CD8-positive, alpha-beta memory T cell (primary cell): ENCODE measurements around the gene OTX1. TPM values are rescaled to one million over a fixed set of nuclear protein-coding genes. Genes with fewer than 3 reads are reported as not detected.

Experiments
- CTCF ChIA-PET: fragments of 350-600 bp; sonication (Branson Sonifier 250); formaldehyde crosslinking; loops from one replicate; lab custom pipeline; 2021; ENCODE audit warnings: antibody characterized with exemption; lab: Charles Lee
- POLR2A ChIA-PET: fragments of 350-600 bp; sonication (Branson Sonifier 250); formaldehyde crosslinking; loops from one replicate; lab custom pipeline; 2021; ENCODE audit warnings: antibody characterized with exemption; lab: Charles Lee
- DNase-seq, 5 donors: peaks; one replicate each; pipeline versions ENCODE4 v3.0.0 to v3.0.0-alpha.2; 2020 to 2022; ENCODE audit warnings: mixed read lengths in 1 of 5
- H3K27ac ChIP-seq: one replicate; pipeline ENCODE4 v1.7.0; 2013; ENCODE audit warnings: low read depth, mild to moderate bottlenecking, low read length, moderate library complexity
- H3K27me3 ChIP-seq: 2 replicates; pipeline ENCODE4 v1.7.0; 2013; ENCODE audit warnings: low read length, mild to moderate bottlenecking; ENCODE audit not compliant: insufficient read depth, poor library complexity, severe bottlenecking
- H3K36me3 ChIP-seq: 2 replicates; pipeline ENCODE4 v1.7.0; 2013; ENCODE audit warnings: mild to moderate bottlenecking, low read length, moderate library complexity; ENCODE audit not compliant: insufficient read depth
- H3K4me1 ChIP-seq: 2 replicates; pipeline ENCODE4 v1.7.0; 2013; ENCODE audit warnings: mild to moderate bottlenecking, low read length, moderate library complexity; ENCODE audit not compliant: insufficient read depth
- H3K4me3 ChIP-seq: 2 replicates; pipeline ENCODE4 v1.7.0; 2013; ENCODE audit warnings: mild to moderate bottlenecking, low read length
- H3K9me3 ChIP-seq: 2 replicates; pipeline ENCODE4 v1.7.0; 2013; ENCODE audit warnings: mild to moderate bottlenecking, low read length
- H3K27ac Mint-ChIP-seq, 8 donors: one replicate each; pipeline ENCODE4 v1.8.0; 2020 to 2021; ENCODE audit warnings: mixed read lengths in 8 of 8, mild to moderate bottlenecking in 6 of 8, inconsistent platforms in 3 of 8, moderate library complexity in 3 of 8
- H3K27me3 Mint-ChIP-seq, 2 donors: one replicate each; pipeline ENCODE4 v1.8.0; 2020 to 2021; ENCODE audit warnings: mixed read lengths in 2 of 2, mild to moderate bottlenecking in 1 of 2, moderate library complexity in 1 of 2
- H3K36me3 Mint-ChIP-seq, 3 donors: one replicate each; pipeline ENCODE4 v1.8.0; 2020 to 2021; ENCODE audit warnings: mixed read lengths in 3 of 3, inconsistent platforms in 1 of 3, mild to moderate bottlenecking in 1 of 3
- H3K4me1 Mint-ChIP-seq, 3 donors: one replicate each; pipeline ENCODE4 v1.8.0; 2020 to 2021; ENCODE audit warnings: mixed read lengths in 3 of 3, inconsistent platforms in 1 of 3, mild to moderate bottlenecking in 1 of 3
- H3K4me3 Mint-ChIP-seq, 7 donors: one replicate each; pipeline ENCODE4 v1.8.0; 2020 to 2021; ENCODE audit warnings: mixed read lengths in 7 of 7, mild to moderate bottlenecking in 6 of 7, moderate library complexity in 4 of 7, inconsistent platforms in 2 of 7
- H3K9me3 Mint-ChIP-seq, 5 donors: one replicate each; pipeline ENCODE4 v1.8.0; 2020 to 2022; ENCODE audit warnings: mixed read lengths in 5 of 5, mild to moderate bottlenecking in 3 of 5, moderate library complexity in 2 of 5, inconsistent platforms in 1 of 5
- polyA plus RNA-seq: library from polyadenylated mRNA; unstranded; fragments of 300-500 nt; fragmentation: Illumina TruSeq; gene quantifications from one replicate; pipeline ENCODE4 v1.2.3, GENCODE V29; 2021
- total RNA-seq, 2 experiments: library from RNA; stranded (reverse); gene quantifications; one replicate each; pipeline ENCODE4 v1.2.3, GENCODE V29; 2021

OTX1 gene
- total RNA-seq (not detected), polyA plus RNA-seq (not detected)

GRCh38 chr2:63050334-63051041 lies at the start of gene OTX1:
Gene OTX1, plus strand, starts transcription at chr2:63050830. Its CDS starts 2,161 bp downstream, at chr2:63052991.
- Histone ChIP-seq H3K27me3 (peaks cover 47% of the 10 kb centered on the region), H3K4me3 (peak within 1 kb of the TSS; percentile 66), H3K9me3 (no peaks in the 10 kb centered on the region), H3K36me3 (no peaks in the 10 kb centered on the region), H3K4me1 (peaks cover 32% of the 10 kb centered on the region), H3K27ac (peak within 1 kb of the TSS; percentile 57)
- H3K4me3 Mint-ChIP-seq: peak within 1 kb of the TSS; percentile 83 to 92 (median 89)
- peaks cover 52 to 79% (median 58%) of the 10 kb centered on the region in 3 donors for H3K4me1 Mint-ChIP-seq
- H3K36me3 Mint-ChIP-seq: peaks cover 7 to 14% (median 7%) of the 10 kb centered on the region in 3 donors
- ChIA-PET POLR2A (no interaction called here), CTCF (no interaction called here)
- peak within 1 kb of the TSS in 3 of 8 donors; percentile 36 to 66 (median 53) for H3K27ac Mint-ChIP-seq
- peaks cover 0 to 4% (median 2%) of the 10 kb centered on the region in 5 donors for H3K9me3 Mint-ChIP-seq
- peaks cover 71 to 86% of the 10 kb centered on the region in 2 donors for H3K27me3 Mint-ChIP-seq
- DNase-seq: peak in 3 of 5 donors; percentile 36 to 67 (median 36)

DNA sequence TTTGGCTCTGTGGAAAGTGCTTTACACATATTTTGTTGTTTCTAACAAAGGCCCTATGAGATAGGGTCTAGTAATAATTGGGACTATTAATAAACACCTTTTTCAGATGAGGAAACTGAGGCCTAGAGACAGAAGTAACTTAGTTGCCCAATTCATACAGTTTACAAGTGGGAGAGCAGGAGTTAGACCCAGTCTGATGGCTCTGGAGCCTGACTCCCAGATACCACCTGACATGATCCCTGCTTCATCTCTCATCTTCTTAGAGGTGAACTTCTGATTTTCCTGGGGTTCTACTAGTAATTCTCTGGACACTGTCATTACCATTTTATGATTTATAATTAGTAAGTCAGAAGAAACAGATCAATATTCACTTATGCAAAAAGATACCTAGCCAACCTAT lies 49.1 kb upstream of the OTX1 start:
- H3K9me3 Mint-ChIP-seq: no peaks in the 10 kb centered on the region
- no peak overlapping the region for H3K4me3 Mint-ChIP-seq
- no peak overlapping the region for H3K27ac Mint-ChIP-seq
- H3K36me3 ChIP-seq: no peaks in the 10 kb centered on the region
- no peaks in the 10 kb centered on the region for H3K27me3 ChIP-seq
- no peaks in the 10 kb centered on the region for H3K9me3 ChIP-seq
- POLR2A ChIA-PET: no interaction called here
- no peak overlapping the region for H3K4me3 ChIP-seq
- CTCF ChIA-PET: no interaction called here
- peaks cover 20 to 29% (median 24%) of the 10 kb centered on the region in 3 donors for H3K36me3 Mint-ChIP-seq
- H3K4me1 Mint-ChIP-seq: no peaks in the 10 kb centered on the region
- no peaks in the 10 kb centered on the region for H3K27me3 Mint-ChIP-seq
- H3K4me1 ChIP-seq: no peaks in the 10 kb centered on the region
- no peak overlapping the region for H3K27ac ChIP-seq
- DNase-seq: no peak

DNA sequence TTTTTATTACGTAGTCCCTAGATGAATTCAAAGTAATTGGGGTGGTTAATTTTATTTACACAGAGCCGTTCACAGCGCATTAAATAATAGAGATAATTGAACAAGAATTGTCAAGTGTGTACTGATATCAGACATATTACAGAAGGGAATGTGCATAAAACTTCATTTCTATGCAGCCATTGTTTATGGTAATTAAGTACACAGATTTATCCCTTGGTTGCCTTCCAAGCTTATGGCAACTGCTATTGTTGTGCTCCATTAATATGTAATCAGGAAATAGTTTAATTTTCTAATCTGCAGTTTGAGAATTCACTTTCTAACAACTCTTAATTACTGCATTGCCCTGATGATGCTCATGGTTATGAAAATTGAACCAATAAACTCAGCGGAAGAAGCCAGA lies 47.3 kb upstream of the OTX1 start:
- CTCF ChIA-PET: no interaction called here
- Mint-ChIP-seq H3K27me3 (no peaks in the 10 kb centered on the region), H3K36me3 (peaks cover 15 to 22% (median 17%) of the 10 kb centered on the region in 3 donors), H3K27ac (no peak overlapping the region), H3K4me3 (no peak overlapping the region), H3K4me1 (no peaks in the 10 kb centered on the region), H3K9me3 (no peaks in the 10 kb centered on the region)
- POLR2A ChIA-PET: no interaction called here
- no peaks in the 10 kb centered on the region for H3K9me3 ChIP-seq
- no peak for DNase-seq
- H3K36me3 ChIP-seq: no peaks in the 10 kb centered on the region
- H3K4me1 ChIP-seq: no peaks in the 10 kb centered on the region
- no peak overlapping the region for H3K27ac ChIP-seq
- no peak overlapping the region for H3K4me3 ChIP-seq
- H3K27me3 ChIP-seq: no peaks in the 10 kb centered on the region

- no peak overlapping the region for H3K4me3 ChIP-seq
- no peaks in the 10 kb centered on the region for H3K36me3 ChIP-seq
- H3K4me1 ChIP-seq: no peaks in the 10 kb centered on the region
- no peaks in the 10 kb centered on the region for H3K9me3 ChIP-seq
- Mint-ChIP-seq H3K4me1 (no peaks in the 10 kb centered on the region), H3K4me3 (no peak overlapping the region), H3K27me3 (no peaks in the 10 kb centered on the region), H3K36me3 (peaks cover 8 to 15% (median 8%) of the 10 kb centered on the region in 3 donors), H3K9me3 (no peaks in the 10 kb centered on the region), H3K27ac (no peak overlapping the region)
- ChIA-PET POLR2A (no interaction called here), CTCF (no interaction called here)
- H3K27ac ChIP-seq: no peak overlapping the region
- no peaks in the 10 kb centered on the region for H3K27me3 ChIP-seq
- DNase-seq: no peak
Observed at GRCh38 chr2:63007813-63008458, 42.7 kb upstream of the OTX1 start.

DNA sequence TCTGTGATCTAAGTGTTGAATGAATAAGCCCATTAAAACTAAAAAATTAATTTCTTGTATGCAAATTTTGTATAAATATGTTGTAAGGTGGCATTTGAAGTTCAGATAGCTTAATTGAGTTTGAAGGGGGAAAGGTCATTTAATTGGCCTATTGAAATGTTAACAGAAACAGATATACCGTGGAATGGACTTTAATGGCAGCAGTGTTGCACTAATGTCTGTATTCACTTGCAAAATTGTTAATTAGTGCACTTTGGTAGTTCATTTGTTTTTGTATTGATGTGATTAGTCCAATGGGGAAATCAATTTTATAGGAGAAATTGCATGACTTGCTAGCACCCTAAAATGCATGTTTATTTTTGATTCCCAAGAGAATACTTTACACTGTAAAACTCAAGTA lies 41.8 kb upstream of the OTX1 start:
- POLR2A ChIA-PET: no interaction called here
- DNase-seq: no peak
- Histone ChIP-seq H3K27ac (no peak overlapping the region), H3K27me3 (no peaks in the 10 kb centered on the region), H3K36me3 (no peaks in the 10 kb centered on the region), H3K9me3 (no peaks in the 10 kb centered on the region), H3K4me3 (no peak overlapping the region), H3K4me1 (no peaks in the 10 kb centered on the region)
- Mint-ChIP-seq H3K4me1 (no peaks in the 10 kb centered on the region), H3K27me3 (no peaks in the 10 kb centered on the region), H3K9me3 (no peaks in the 10 kb centered on the region), H3K27ac (no peak overlapping the region), H3K4me3 (no peak overlapping the region), H3K36me3 (peaks cover 15 to 18% (median 16%) of the 10 kb centered on the region in 3 donors)
- CTCF ChIA-PET: no interaction called here

DNA sequence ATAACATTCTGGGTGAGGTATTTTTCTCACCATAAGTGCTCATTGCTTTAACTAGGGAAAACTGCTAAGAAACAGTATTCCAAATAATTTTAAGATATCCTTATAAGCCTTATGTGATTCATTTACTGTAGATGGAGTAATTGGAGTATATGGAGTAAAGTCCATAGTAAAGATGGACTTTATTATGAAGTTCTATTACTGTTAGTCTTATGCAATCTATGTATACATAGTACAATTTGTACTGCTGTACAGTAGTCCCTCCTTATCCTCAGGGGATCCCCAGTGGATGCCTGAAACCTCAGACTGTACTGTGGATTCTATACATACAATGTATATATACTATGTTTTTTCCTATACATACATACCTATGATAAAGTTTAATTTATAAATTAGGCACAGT lies 41.1 kb upstream of the OTX1 start:
- no peaks in the 10 kb centered on the region for H3K9me3 Mint-ChIP-seq
- H3K27me3 Mint-ChIP-seq: no peaks in the 10 kb centered on the region
- peaks cover 12 to 14% (median 13%) of the 10 kb centered on the region in 3 donors for H3K36me3 Mint-ChIP-seq
- Histone ChIP-seq H3K36me3 (no peaks in the 10 kb centered on the region), H3K27me3 (no peaks in the 10 kb centered on the region), H3K27ac (no peak overlapping the region), H3K4me3 (no peak overlapping the region), H3K4me1 (no peaks in the 10 kb centered on the region), H3K9me3 (no peaks in the 10 kb centered on the region)
- no peak overlapping the region for H3K4me3 Mint-ChIP-seq
- ChIA-PET POLR2A (no interaction called here), CTCF (no interaction called here)
- no peak for DNase-seq
- H3K27ac Mint-ChIP-seq: no peak overlapping the region
- no peaks in the 10 kb centered on the region for H3K4me1 Mint-ChIP-seq

DNA sequence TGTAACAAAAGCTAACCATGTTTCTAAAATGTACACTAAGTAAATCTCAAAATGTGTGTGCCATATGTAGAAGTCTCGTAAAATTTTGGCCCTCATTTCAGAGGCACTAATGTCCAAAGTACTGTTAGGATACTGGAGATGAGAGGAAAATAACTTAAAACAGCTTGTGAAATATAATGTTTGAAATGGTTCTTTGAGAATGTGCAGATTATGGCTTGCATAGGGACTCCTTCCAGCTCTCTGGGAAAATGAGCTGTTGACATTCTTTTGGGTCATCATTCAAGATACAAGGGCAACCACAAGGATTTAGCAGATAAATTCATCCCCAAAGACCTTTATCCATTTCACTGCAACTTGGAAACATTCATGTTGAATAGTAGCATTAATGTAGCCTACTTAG lies 38.1 kb upstream of the OTX1 start:
- H3K9me3 Mint-ChIP-seq: no peaks in the 10 kb centered on the region
- Histone ChIP-seq H3K27ac (no peak overlapping the region), H3K9me3 (no peaks in the 10 kb centered on the region), H3K4me1 (no peaks in the 10 kb centered on the region), H3K36me3 (no peaks in the 10 kb centered on the region), H3K27me3 (no peaks in the 10 kb centered on the region), H3K4me3 (no peak overlapping the region)
- H3K27me3 Mint-ChIP-seq: no peaks in the 10 kb centered on the region
- ChIA-PET POLR2A (no interaction called here), CTCF (no interaction called here)
- no peak for DNase-seq
- H3K36me3 Mint-ChIP-seq: peaks cover 9 to 19% (median 14%) of the 10 kb centered on the region in 3 donors
- no peaks in the 10 kb centered on the region for H3K4me1 Mint-ChIP-seq
- H3K4me3 Mint-ChIP-seq: no peak overlapping the region
- no peak overlapping the region for H3K27ac Mint-ChIP-seq

- Mint-ChIP-seq H3K4me1 (no peaks in the 10 kb centered on the region), H3K9me3 (no peaks in the 10 kb centered on the region), H3K27ac (peak overlapping the region in 1 of 8 donors; percentile 18), H3K27me3 (no peaks in the 10 kb centered on the region), H3K36me3 (peaks cover 9 to 19% (median 14%) of the 10 kb centered on the region in 3 donors), H3K4me3 (no peak overlapping the region)
- POLR2A ChIA-PET: no interaction called here
- no peak overlapping the region for H3K4me3 ChIP-seq
- no peaks in the 10 kb centered on the region for H3K27me3 ChIP-seq
- H3K27ac ChIP-seq: no peak overlapping the region
- no peaks in the 10 kb centered on the region for H3K4me1 ChIP-seq
- H3K9me3 ChIP-seq: no peaks in the 10 kb centered on the region
- no peak for DNase-seq
- H3K36me3 ChIP-seq: no peaks in the 10 kb centered on the region
- CTCF ChIA-PET: no interaction called here
Observed at GRCh38 chr2:63013438-63013837, 37.2 kb upstream of the OTX1 start.
